ENCODE data around the gene CFAP44.
"Not testable (repeated sequence)": the region's sequence is repeated elsewhere in the genome, so short reads cannot be mapped to it uniquely, and the experiment has no call there.

CFAP44 gene

GRCh38 chr3:113441051-113441770, at the start of gene CFAP44:
TSS of gene CFAP44 (minus strand) at chr3:113441493. CDS start at chr3:113433664, 7,829 bp downstream.
- DNase-seq = no peak

- DNase-seq = no peak
Measured at GRCh38 chr3:113485161-113485609, 43.9 kb upstream of the CFAP44 start.

DNA sequence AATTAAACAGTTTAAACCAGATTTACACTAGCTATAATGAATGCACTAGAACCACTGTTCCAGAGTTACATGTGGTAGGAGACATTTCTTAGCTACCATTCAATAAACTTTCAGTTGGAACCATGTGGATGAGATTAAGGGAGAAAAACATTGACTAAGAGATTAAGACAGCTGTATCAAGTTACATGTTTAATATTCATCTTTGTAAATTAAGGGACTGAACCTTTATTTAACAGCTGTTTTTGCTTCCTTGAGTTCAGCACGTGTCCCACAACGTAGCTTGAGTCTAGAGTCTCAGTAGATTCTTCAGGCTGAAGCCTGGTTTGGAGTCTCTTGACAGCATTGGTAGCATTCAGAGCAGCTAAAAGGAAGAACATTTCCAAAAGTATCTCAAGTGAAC, 27.2 kb upstream of the CFAP44 start:
- DNase-seq = no peak

- DNase-seq = no peak
Measured at GRCh38 chr3:113461488-113461887, 20.2 kb upstream of the CFAP44 start.

DNA sequence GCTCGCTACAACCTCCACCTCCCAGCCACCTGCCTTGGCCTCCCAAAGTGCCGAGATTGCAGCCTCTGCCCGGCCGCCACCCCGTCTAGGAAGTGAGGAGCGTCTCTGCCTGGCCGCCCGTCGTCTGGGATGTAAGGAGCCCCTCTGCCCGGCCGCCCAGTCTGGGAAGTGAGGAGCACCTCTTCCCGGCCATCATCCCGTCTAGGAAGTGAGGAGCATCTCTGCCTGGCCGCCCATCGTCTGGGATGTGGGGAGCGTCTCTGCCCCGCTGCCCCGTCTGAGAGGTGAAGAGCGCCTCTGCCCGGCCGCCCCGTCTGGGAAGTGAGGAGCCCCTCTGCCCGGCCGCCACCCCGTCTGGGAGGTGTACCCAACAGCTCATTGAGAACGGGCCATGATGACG, 17.3 kb upstream of the CFAP44 start:
- DNase-seq = not testable (repeated sequence)

GRCh38 chr3:113455446-113455845, 14.2 kb upstream of the CFAP44 start:
- DNase-seq = no peak

DNA sequence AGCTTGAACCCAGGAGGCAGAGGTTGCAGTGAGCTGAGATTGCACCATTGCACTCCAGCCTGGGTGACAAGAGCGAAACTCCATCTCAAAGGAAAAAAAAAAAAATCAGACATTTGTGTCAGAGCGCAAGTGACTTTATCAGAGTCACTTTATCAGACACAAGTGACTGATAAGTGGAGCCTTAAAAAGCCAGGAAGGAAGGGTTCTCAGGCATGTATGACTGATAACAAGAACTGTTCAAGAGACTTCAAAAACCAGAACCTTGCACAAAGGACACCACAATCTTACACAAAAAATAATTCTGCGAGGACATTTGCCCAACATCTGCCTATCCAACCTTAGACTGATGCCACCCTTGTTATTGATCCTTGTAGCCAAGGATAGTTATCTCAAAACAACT, 13.3 kb upstream of the CFAP44 start:
- DNase-seq = no peak

GRCh38 chr3:113454057-113454456, 12.8 kb upstream of the CFAP44 start:
- no peak for DNase-seq

- peak in 1 of 2 experiments; percentile 67 for DNase-seq
Measured at GRCh38 chr3:113450911-113451310, 9.6 kb upstream of the CFAP44 start.

DNA sequence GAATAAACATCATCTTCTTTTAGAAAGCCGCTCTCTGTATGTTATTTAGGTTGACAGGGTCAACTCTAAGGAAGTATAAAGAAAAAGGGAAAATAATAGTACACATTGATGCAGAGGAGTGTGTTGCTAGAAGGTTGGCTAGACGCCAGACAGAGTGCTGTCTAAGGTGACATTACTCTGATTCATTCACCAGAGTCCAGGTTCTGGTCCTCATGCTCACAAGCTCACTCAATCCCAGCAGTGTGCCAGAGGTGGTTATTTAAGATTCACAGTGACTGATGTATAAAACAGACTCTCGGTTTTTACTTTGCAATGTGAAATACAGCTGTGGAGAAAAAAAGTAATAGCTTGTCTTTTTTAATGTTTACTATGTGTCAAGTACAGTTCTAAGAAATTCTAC, 1.7 kb downstream of the CFAP44 start:
- no peak for DNase-seq

GRCh38 chr3:113438224-113438623, 3.1 kb downstream of the CFAP44 start:
- DNase-seq = no peak

- no peak for DNase-seq
Measured at GRCh38 chr3:113437411-113437810, 3.9 kb downstream of the CFAP44 start.

- no peak for DNase-seq
Measured at GRCh38 chr3:113436809-113437208, 4.5 kb downstream of the CFAP44 start.

GRCh38 chr3:113431811-113432210, 9.5 kb downstream of the CFAP44 start:
- no peak for DNase-seq

DNA sequence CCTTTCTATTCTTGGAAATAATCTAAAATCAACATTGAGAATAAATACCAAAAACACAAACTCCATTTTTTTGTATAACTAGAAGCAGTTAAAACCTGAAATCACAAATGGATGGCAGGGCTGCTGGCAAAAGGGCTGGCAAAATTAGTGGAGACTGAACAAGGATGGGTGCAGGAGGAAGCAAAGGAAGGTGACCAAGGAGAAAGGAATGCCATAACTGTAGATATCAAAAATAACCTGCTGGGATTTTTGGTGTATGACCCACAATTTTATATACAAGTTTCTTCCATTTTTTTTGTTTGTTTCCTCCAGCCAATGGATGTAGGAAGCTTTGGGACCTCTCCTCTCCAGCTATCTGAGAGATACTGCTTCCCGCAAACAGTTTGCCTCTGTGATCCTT, 12.7 kb downstream of the CFAP44 start:
- DNase-seq = no peak

DNA sequence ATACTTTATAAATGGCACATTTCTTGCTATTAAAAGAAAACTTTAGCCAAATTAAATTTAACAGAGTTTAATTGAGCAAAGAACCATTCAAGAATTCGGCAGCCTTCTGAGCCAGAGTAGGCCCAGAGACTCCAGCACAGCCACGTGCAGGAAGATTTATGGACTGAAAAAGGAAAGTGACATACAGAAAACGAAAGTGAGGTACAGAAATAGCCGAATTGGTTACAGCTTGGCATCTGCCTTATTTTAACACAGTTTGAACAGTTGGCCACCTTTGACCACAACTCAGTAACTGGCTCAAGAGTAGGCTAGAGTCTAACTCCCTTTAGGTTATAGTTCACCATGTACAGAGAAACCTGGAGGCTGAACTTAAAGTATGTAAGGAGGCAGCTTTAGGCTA, 17.6 kb downstream of the CFAP44 start:
- no peak for DNase-seq

DNA sequence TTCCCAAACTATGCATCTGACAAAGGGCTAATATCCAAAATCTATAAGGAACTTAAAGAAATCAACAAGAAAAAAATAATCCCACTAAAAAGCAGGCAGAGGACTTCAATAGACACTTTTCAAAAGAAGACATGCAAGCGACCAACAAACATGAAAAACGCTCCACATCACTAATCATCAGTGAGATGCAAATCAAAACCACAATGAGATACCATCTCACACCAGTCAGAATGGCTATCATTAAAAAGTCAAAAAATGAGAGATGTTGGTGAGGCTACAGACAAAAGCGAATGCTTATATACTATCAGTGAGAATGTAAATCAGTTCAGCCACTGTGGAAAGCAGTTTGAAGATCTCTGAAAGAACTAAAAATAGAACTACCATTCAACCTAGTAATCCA, 20.2 kb downstream of the CFAP44 start:
- no peak for DNase-seq

DNA sequence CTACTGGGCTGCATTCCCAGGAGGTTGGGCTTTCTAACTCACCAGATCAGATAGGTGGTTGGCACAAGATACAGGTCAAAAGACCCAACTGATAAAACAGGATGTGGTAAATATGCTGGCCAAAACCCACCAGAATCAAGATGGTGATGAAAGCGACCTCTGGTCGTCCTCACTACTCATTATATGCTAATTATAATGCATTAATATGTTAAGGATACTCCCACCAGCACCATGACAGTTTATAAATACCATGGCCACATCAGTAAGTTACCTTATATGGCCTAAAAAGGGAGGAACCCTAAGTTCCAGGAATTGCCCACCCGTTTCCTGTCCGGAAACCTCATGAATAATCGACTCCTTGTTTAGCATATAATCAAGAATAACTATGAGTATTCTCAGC, 31.6 kb downstream of the CFAP44 start:
- no peak for DNase-seq

GRCh38 chr3:113405180-113405579, 36.1 kb downstream of the CFAP44 start:
- no peak for DNase-seq

DNA sequence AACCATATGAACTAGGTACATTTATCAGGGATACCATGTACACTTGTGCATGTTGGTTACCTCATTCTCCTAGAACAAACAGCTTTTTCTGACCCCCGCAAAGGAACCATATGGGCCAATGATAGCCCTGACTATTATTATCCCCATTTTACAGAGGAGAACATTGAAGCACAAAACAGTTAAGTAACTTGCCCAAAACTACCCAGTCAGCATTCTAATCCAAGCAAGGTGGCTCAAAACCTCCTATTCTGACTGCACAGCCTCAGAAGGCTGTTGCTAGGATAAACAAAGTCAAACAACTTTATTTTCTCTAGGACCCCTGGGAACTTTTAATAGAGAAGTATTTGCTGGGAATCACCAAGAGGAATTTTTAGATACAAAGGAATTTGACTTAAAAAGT, 36.7 kb downstream of the CFAP44 start:
- no peak for DNase-seq
